BLaER1 treated with 17β-estradiol and CSF1 and Interleukin-3, amounts not matched to agents 10 nM and 100 nM (cell line): Measurements from ENCODE around the gene TBCC.

Experiments
- H3K27ac ChIP-seq, 11 experiments: shearing (Covaris generic); formaldehyde crosslinking; 2 replicates each; pipeline ENCODE4 v1.8.1; 2022
- H3K27me3 ChIP-seq, 11 experiments: shearing (Covaris generic); formaldehyde crosslinking; 2 replicates each; pipeline ENCODE4 v1.8.1; 2022
- H3K36me3 ChIP-seq, 11 experiments: shearing (Covaris generic); formaldehyde crosslinking; 2 replicates each; pipeline ENCODE4 v1.8.1; 2022
- H3K4me1 ChIP-seq, 10 experiments: shearing (Covaris generic); formaldehyde crosslinking; 2 replicates each; pipeline ENCODE4 v1.8.1; 2022
- H3K4me2 ChIP-seq, 11 experiments: shearing (Covaris generic); formaldehyde crosslinking; 2 replicates each; pipeline ENCODE4 v1.8.1; 2022
- H3K4me3 ChIP-seq, 10 experiments: shearing (Covaris generic); formaldehyde crosslinking; 2 replicates each; pipeline ENCODE4 v1.8.1; 2022
- H3K9ac ChIP-seq, 11 experiments: shearing (Covaris generic); formaldehyde crosslinking; 2 replicates each; pipeline ENCODE4 v1.8.1; 2022
- H3K9me3 ChIP-seq, 11 experiments: shearing (Covaris generic); formaldehyde crosslinking; replicated peaks in 1 of 11; 2 replicates each; pipeline ENCODE4 v1.8.1; 2022
- H4K20me1 ChIP-seq, 11 experiments: shearing (Covaris generic); formaldehyde crosslinking; 2 replicates each; pipeline ENCODE4 v1.8.1; 2022
- Cebpa-rat ChIP-seq, 11 experiments: shearing (Covaris generic); IDR thresholded peaks; 2 replicates each; pipeline ENCODE4 v1.8.1; 2022

The TBCC gene

GRCh38 chr6:42784717-42785498, 39.0 kb upstream of the TBCC start:
- Histone ChIP-seq H4K20me1 (peaks cover 0 to 39% (median 24%) of the 10 kb centered on the region in 11 experiments; a peak in 14 of 22 replicates), H3K4me2 (peak overlapping the region; percentile 83 to 95 (median 86)), H3K36me3 (peaks cover 6 to 20% (median 13%) of the 10 kb centered on the region in 11 experiments; a peak in 13 of 22 replicates), H3K27me3 (no peaks in the 10 kb centered on the region), H3K9ac (peak overlapping the region; percentile 98 to 100 (median 100)), H3K9me3 (no peaks in the 10 kb centered on the region), H3K4me3 (peak overlapping the region; percentile 79 to 99 (median 92)), H3K27ac (peak overlapping the region in 10 of 11 experiments; percentile 16 to 100 (median 100); a peak in 20 of 22 replicates), H3K4me1 (peaks cover 44 to 67% (median 55%) of the 10 kb centered on the region in 10 experiments)
- TF ChIP-seq Cebpa-rat (IDR thresholded peaks at IDR 0.05) = no peak

DNA sequence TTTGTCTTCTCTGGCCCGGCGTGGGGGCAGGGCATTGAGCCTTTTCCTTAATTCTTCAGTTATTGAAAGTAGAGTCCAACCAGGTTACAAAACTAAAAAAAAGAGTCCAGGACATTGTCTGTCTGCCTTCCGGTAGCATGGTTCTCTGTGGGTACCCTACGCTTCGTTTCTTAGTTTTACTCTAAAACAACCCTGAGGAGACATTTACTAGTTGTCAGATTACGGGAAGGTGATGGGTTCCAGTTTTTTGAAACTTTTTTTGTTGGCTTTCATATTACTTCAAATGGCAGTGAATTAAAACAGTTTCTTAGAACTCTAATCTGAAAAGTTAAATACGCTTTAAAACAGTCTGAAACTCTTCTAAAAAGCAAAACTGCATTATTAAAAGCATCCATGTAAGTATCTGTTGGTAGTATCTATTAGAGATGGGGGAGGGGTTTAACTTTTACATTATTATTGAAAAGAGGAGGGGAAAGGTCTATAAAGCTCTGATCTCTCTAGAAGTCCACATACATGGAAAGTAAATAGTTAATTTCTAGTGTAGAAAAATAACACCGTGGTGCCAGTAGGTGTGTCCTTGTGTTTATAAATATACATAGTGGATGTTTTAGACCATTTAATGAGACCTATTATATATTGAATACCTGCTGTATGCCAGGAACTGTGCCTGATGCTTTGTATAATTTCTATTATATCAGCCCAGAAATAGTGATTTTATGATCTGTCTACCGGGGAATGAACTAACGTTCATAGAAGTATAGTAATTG, 38.2 kb upstream of the TBCC start:
- peaks cover 52 to 65% (median 60%) of the 10 kb centered on the region in 10 experiments for H3K4me1 ChIP-seq
- no peak for TF ChIP-seq Cebpa-rat (IDR thresholded peaks at IDR 0.05)

GRCh38 chr6:42783177-42783875, 37.4 kb upstream of the TBCC start:
- Histone ChIP-seq H3K4me2 (peak overlapping the region; percentile 83 to 95 (median 86)), H3K4me1 (peaks cover 54 to 67% (median 63%) of the 10 kb centered on the region in 10 experiments), H3K4me3 (peak overlapping the region; percentile 79 to 99 (median 92)), H4K20me1 (peaks cover 0 to 24% (median 14%) of the 10 kb centered on the region in 11 experiments; a peak in 12 of 22 replicates), H3K9me3 (no peaks in the 10 kb centered on the region), H3K27me3 (no peaks in the 10 kb centered on the region), H3K36me3 (peaks cover under 1 to 13% (median 6%) of the 10 kb centered on the region in 11 experiments; a peak in 11 of 22 replicates), H3K27ac (peak overlapping the region; percentile 99 to 100 (median 100)), H3K9ac (peak overlapping the region; percentile 98 to 100 (median 100))
- TF ChIP-seq Cebpa-rat (IDR thresholded peaks at IDR 0.05) = no peak

More for the DNA sequence above, 38.2 kb upstream of the TBCC start:
- H3K4me3 ChIP-seq = peak overlapping the region; percentile 79 to 99 (median 92)
- no peaks in the 10 kb centered on the region for H3K9me3 ChIP-seq
- H3K36me3 ChIP-seq = peaks cover 5 to 20% (median 12%) of the 10 kb centered on the region in 11 experiments; a peak in 13 of 22 replicates
- H3K27me3 ChIP-seq = no peaks in the 10 kb centered on the region
- peak overlapping the region; percentile 98 to 100 (median 100) for H3K9ac ChIP-seq
- peak overlapping the region; percentile 99 to 100 (median 100) for H3K27ac ChIP-seq
- peaks cover 0 to 31% (median 15%) of the 10 kb centered on the region in 11 experiments; a peak in 14 of 22 replicates for H4K20me1 ChIP-seq
- H3K4me2 ChIP-seq = peak overlapping the region; percentile 83 to 95 (median 86)

GRCh38 chr6:42782689-42783176, 36.8 kb upstream of the TBCC start:
- no peak for TF ChIP-seq Cebpa-rat (IDR thresholded peaks at IDR 0.05)
- H3K4me2 ChIP-seq = peak overlapping the region; percentile 83 to 95 (median 86); a peak in 21 of 22 replicates
- peak overlapping the region; percentile 98 to 100 (median 100) for H3K9ac ChIP-seq
- peaks cover 0 to 7% (median 1%) of the 10 kb centered on the region in 11 experiments; a peak in 5 of 22 replicates for H3K36me3 ChIP-seq
- no peaks in the 10 kb centered on the region for H3K27me3 ChIP-seq
- peak overlapping the region; percentile 99 to 100 (median 100) for H3K27ac ChIP-seq
- H4K20me1 ChIP-seq = peaks cover 0 to 18% (median 11%) of the 10 kb centered on the region in 11 experiments; a peak in 11 of 22 replicates
- peak overlapping the region; percentile 79 to 99 (median 92) for H3K4me3 ChIP-seq
- no peaks in the 10 kb centered on the region for H3K9me3 ChIP-seq
- peaks cover 57 to 70% (median 64%) of the 10 kb centered on the region in 10 experiments for H3K4me1 ChIP-seq

GRCh38 chr6:42781796-42782688, 36.1 kb upstream of the TBCC start, which contains the start of gene BICRAL:
Gene BICRAL (plus strand): TSS chr6:42782052. CDS start chr6:42822023, 39,971 bp downstream.
- H3K27ac ChIP-seq = peak within 1 kb of the TSS; percentile 99 to 100 (median 100)
- H3K9ac ChIP-seq = peak within 1 kb of the TSS; percentile 98 to 100 (median 100)
- TF ChIP-seq Cebpa-rat (IDR thresholded peaks at IDR 0.05) = no peak
- peaks cover 0 to 11% (median 5%) of the 10 kb centered on the region in 11 experiments; a peak in 7 of 22 replicates for H4K20me1 ChIP-seq
- no peaks in the 10 kb centered on the region for H3K9me3 ChIP-seq
- H3K4me3 ChIP-seq = peak within 1 kb of the TSS; percentile 79 to 99 (median 92)
- H3K4me1 ChIP-seq = peaks cover 56 to 71% (median 68%) of the 10 kb centered on the region in 10 experiments
- H3K4me2 ChIP-seq = peak within 1 kb of the TSS; percentile 78 to 95 (median 86)
- no peaks in the 10 kb centered on the region for H3K27me3 ChIP-seq
- peaks cover 0 to 5% (median 0%) of the 10 kb centered on the region in 11 experiments; a peak in 3 of 22 replicates for H3K36me3 ChIP-seq

- TF ChIP-seq Cebpa-rat (IDR thresholded peaks at IDR 0.05) = no peak
- H3K4me2 ChIP-seq = peak overlapping the region; percentile 32 to 92 (median 78); a peak in 21 of 22 replicates
- peaks cover 0 to 5% (median 0%) of the 10 kb centered on the region in 11 experiments; a peak in 5 of 22 replicates for H4K20me1 ChIP-seq
- H3K27me3 ChIP-seq = no peaks in the 10 kb centered on the region
- H3K9ac ChIP-seq = peak overlapping the region; percentile 98 to 100 (median 100)
- H3K4me1 ChIP-seq = peaks cover 50 to 70% (median 67%) of the 10 kb centered on the region in 10 experiments
- H3K27ac ChIP-seq = peak overlapping the region; percentile 99 to 100 (median 100)
- H3K9me3 ChIP-seq = no peaks in the 10 kb centered on the region
- no peaks in the 10 kb centered on the region; a peak in 1 of 22 replicates for H3K36me3 ChIP-seq
- H3K4me3 ChIP-seq = peak overlapping the region; percentile 79 to 99 (median 92)
Measured at GRCh38 chr6:42781546-42781795, 35.6 kb upstream of the TBCC start.

DNA sequence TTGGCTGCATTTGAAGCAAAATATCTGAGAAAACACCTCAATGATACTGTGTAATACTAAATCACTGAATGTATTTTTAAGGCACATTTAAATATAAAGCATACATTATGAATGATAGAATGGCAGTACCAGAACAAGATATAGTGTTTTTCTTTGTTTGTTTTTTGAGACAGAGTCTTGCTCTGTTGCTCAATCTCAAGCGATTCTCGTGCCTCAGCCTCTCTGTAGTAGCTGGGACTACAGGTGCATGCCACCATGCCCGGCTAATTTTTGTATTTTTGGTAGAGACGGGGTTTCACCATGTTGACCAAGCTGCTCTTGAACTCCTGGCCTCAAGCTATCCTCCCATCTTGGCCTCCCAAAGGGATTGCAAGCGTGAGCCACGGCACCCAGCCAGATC, 33.6 kb upstream of the TBCC start:
- Histone ChIP-seq H3K36me3 (no peaks in the 10 kb centered on the region), H3K9ac (peak overlapping the region in 2 of 11 experiments; percentile 5 to 13; a peak in 2 of 22 replicates), H4K20me1 (no peaks in the 10 kb centered on the region), H3K27ac (peak overlapping the region in 5 of 11 experiments; percentile 24 to 100 (median 100); a peak in 5 of 22 replicates), H3K27me3 (no peaks in the 10 kb centered on the region), H3K4me1 (peaks cover 46 to 61% (median 57%) of the 10 kb centered on the region in 10 experiments), H3K4me2 (peak overlapping the region; percentile 3 to 92 (median 70); a peak in 15 of 22 replicates), H3K9me3 (no peaks in the 10 kb centered on the region), H3K4me3 (no peak overlapping the region)
- 0 out of 22 replicates have a peak, but pooled peaks of 1 of the 11 experiments have one; percentile 12 for TF ChIP-seq Cebpa-rat (IDR thresholded peaks at IDR 0.05)
